Mucosa of rectum (tissue), 2 donors: ENCODE data around the gene HIPK1.
A peak's percentile ranks its signal among the peaks of the same experiment; 100 is the strongest.

Experiments
- H3K27ac ChIP-seq, 2 donors: one replicate each; pipeline ENCODE4 v1.7.0; 2013; ENCODE audit warnings: inconsistent platforms in 2 of 2, low read depth in 2 of 2, low read length in 2 of 2
- H3K27me3 ChIP-seq, 2 donors: one replicate each; pipeline ENCODE4 v1.7.0; 2013; ENCODE audit warnings: low read length in 2 of 2; ENCODE audit not compliant: control insufficient read depth in 2 of 2, insufficient read depth in 2 of 2
- H3K36me3 ChIP-seq, 2 donors: one replicate each; pipeline ENCODE4 v1.7.0; 2013; ENCODE audit warnings: low read length in 2 of 2; ENCODE audit not compliant: control insufficient read depth in 2 of 2, insufficient read depth in 2 of 2
- H3K4me1 ChIP-seq, 2 donors: one replicate each; pipeline ENCODE4 v1.7.0; 2013; ENCODE audit warnings: low read length in 2 of 2, mild to moderate bottlenecking in 1 of 2; ENCODE audit not compliant: control insufficient read depth in 2 of 2, insufficient read depth in 2 of 2
- H3K4me3 ChIP-seq, 2 donors: one replicate each; pipeline ENCODE4 v1.7.0; 2013; ENCODE audit warnings: low read length in 2 of 2
- H3K9ac ChIP-seq, 2 donors: one replicate each; pipeline ENCODE4 v1.7.0; 2013; ENCODE audit warnings: low read length in 2 of 2, low read depth in 1 of 2, mild to moderate bottlenecking in 1 of 2
- H3K9me3 ChIP-seq, 2 donors: one replicate each; pipeline ENCODE4 v1.7.0; 2013; ENCODE audit warnings: low read length in 2 of 2; ENCODE audit not compliant: control insufficient read depth in 2 of 2
- donor health status: healthy.
- donor health status: Normal muscosa, but diverticular disease.

Gene HIPK1

GRCh38 chr1:113895961-113896360, 33.2 kb upstream of the HIPK1 start:
- Histone ChIP-seq H3K9me3 (no peaks in the 10 kb centered on the region), H3K4me3 (no peak overlapping the region), H3K27ac (no peak overlapping the region), H3K36me3 (peaks cover 35 to 56% of the 10 kb centered on the region in 2 donors), H3K9ac (no peak overlapping the region), H3K4me1 (peaks cover 6% of the 10 kb centered on the region in 2 donors), H3K27me3 (no peaks in the 10 kb centered on the region)

- Histone ChIP-seq H3K4me3 (no peak overlapping the region), H3K27me3 (no peaks in the 10 kb centered on the region), H3K4me1 (peaks cover 16 to 18% of the 10 kb centered on the region in 2 donors), H3K36me3 (peaks cover 35 to 63% of the 10 kb centered on the region in 2 donors), H3K9ac (no peak overlapping the region), H3K9me3 (no peaks in the 10 kb centered on the region), H3K27ac (no peak overlapping the region)
Measured at GRCh38 chr1:113898241-113898814, 30.8 kb upstream of the HIPK1 start.

- Histone ChIP-seq H3K9ac (no peak overlapping the region), H3K36me3 (peaks cover 35 to 63% of the 10 kb centered on the region in 2 donors), H3K4me1 (peaks cover 24 to 25% of the 10 kb centered on the region in 2 donors), H3K27ac (no peak overlapping the region), H3K4me3 (no peak overlapping the region), H3K27me3 (no peaks in the 10 kb centered on the region), H3K9me3 (no peaks in the 10 kb centered on the region)
Measured at GRCh38 chr1:113899111-113899510, 30.0 kb upstream of the HIPK1 start.

- Histone ChIP-seq H3K27ac (peak overlapping the region; percentile 72 to 81), H3K9ac (peak overlapping the region in 1 of 2 donors; percentile 17), H3K4me1 (peaks cover 26 to 29% of the 10 kb centered on the region in 2 donors), H3K4me3 (no peak overlapping the region), H3K36me3 (peaks cover 21 to 44% of the 10 kb centered on the region in 2 donors), H3K9me3 (no peaks in the 10 kb centered on the region), H3K27me3 (no peaks in the 10 kb centered on the region)
Measured at GRCh38 chr1:113901191-113901590, 27.9 kb upstream of the HIPK1 start.

GRCh38 chr1:113903501-113904292, 25.4 kb upstream of the HIPK1 start:
- Histone ChIP-seq H3K36me3 (peaks cover 13 to 33% of the 10 kb centered on the region in 2 donors), H3K4me1 (peaks cover 26 to 29% of the 10 kb centered on the region in 2 donors), H3K27me3 (no peaks in the 10 kb centered on the region), H3K9ac (peak overlapping the region; percentile 82 to 86), H3K9me3 (no peaks in the 10 kb centered on the region), H3K27ac (peak overlapping the region; percentile 93 to 94), H3K4me3 (peak overlapping the region; percentile 75 to 96)

- Histone ChIP-seq H3K27me3 (no peaks in the 10 kb centered on the region), H3K9ac (peak overlapping the region; percentile 82 to 86), H3K36me3 (peaks cover 9 to 32% of the 10 kb centered on the region in 2 donors), H3K27ac (peak overlapping the region; percentile 93 to 94), H3K4me3 (peak overlapping the region; percentile 75 to 96), H3K9me3 (no peaks in the 10 kb centered on the region), H3K4me1 (peaks cover 26 to 29% of the 10 kb centered on the region in 2 donors)
Measured at GRCh38 chr1:113904293-113904673, 24.8 kb upstream of the HIPK1 start.

- H3K27me3 ChIP-seq, result no peaks in the 10 kb centered on the region
- H3K9me3 ChIP-seq, result no peaks in the 10 kb centered on the region
- H3K9ac ChIP-seq, result peak within 1 kb of the TSS; percentile 86 to 94
- H3K36me3 ChIP-seq, result peaks cover 4 to 26% of the 10 kb centered on the region in 2 donors
- H3K4me1 ChIP-seq, result peaks cover 26 to 29% of the 10 kb centered on the region in 2 donors
- peak within 1 kb of the TSS; percentile 75 to 96 for H3K4me3 ChIP-seq
- H3K27ac ChIP-seq, result peak within 1 kb of the TSS; percentile 93 to 94
Measured at GRCh38 chr1:113904674-113905434, 24.3 kb upstream of the HIPK1 start, which contains the start of the genes AP4B1 and DCLRE1B. TSS of gene AP4B1 (minus strand) at chr1:113904799. CDS start at chr1:113904717, 82 bp downstream. TSS of gene DCLRE1B (plus strand) at chr1:113905326. CDS start at chr1:113905587, 261 bp downstream.

- H3K36me3 ChIP-seq, result peaks cover 0 to 25% of the 10 kb centered on the region in 2 donors
- no peaks in the 10 kb centered on the region for H3K27me3 ChIP-seq
- H3K4me1 ChIP-seq, result peaks cover 26 to 29% of the 10 kb centered on the region in 2 donors
- peak overlapping the region; percentile 75 to 96 for H3K4me3 ChIP-seq
- peak overlapping the region; percentile 86 to 94 for H3K9ac ChIP-seq
- no peaks in the 10 kb centered on the region for H3K9me3 ChIP-seq
- H3K27ac ChIP-seq, result peak overlapping the region; percentile 76 to 93
Measured at GRCh38 chr1:113905435-113905861, 23.7 kb upstream of the HIPK1 start.

GRCh38 chr1:113912594-113913311, 16.4 kb upstream of the HIPK1 start:
- Histone ChIP-seq H3K27ac (peak overlapping the region; percentile 41 to 45), H3K36me3 (peaks cover 7 to 32% of the 10 kb centered on the region in 2 donors), H3K4me3 (no peak overlapping the region), H3K9me3 (no peaks in the 10 kb centered on the region), H3K9ac (no peak overlapping the region), H3K27me3 (no peaks in the 10 kb centered on the region), H3K4me1 (peaks cover 0 to 4% of the 10 kb centered on the region in 2 donors)
